ENCODE data around the gene PLA2G4C.

Gene PLA2G4C

GRCh38 chr19:48117515-48118130 lies 7.0 kb upstream of the PLA2G4C start:
- H3K4me3 ChIP-seq (ENCODE audit: low read depth, low read length, poor library complexity, severe bottlenecking), result no peak overlapping the region
- no peaks in the 10 kb centered on the region for H3F3A ChIP-seq (ENCODE audit: insufficient read depth, low read length)
- no peak overlapping the region for H3K27ac ChIP-seq (ENCODE audit: low read depth, low read length, poor library complexity, severe bottlenecking)
- H4K20me1 ChIP-seq (ENCODE audit: insufficient read depth, low read length), result no peaks in the 10 kb centered on the region
- H3K79me2 ChIP-seq (ENCODE audit: insufficient read depth, low read length), result no peaks in the 10 kb centered on the region
- no peaks in the 10 kb centered on the region for H3K27me3 ChIP-seq (ENCODE audit: insufficient read depth, low read length)
- H3K4me1 ChIP-seq (ENCODE audit: insufficient read depth, low read length, severe bottlenecking), result no peaks in the 10 kb centered on the region
- H3K9me3 ChIP-seq (ENCODE audit: low read length), result no peaks in the 10 kb centered on the region
- no peak for TF ChIP-seq EZH2 (IDR thresholded peaks at IDR 0.05; ENCODE audit: borderline replicate concordance, low read length)
- TF ChIP-seq CTCF (IDR thresholded peaks at IDR 0.05; ENCODE audit: low read length), result no peak
- no peak overlapping the region for H3K9ac ChIP-seq (ENCODE audit: low read length)
- H3K9me2 ChIP-seq (ENCODE audit: low read depth, low read length), result no peaks in the 10 kb centered on the region
- peaks cover 64% of the 10 kb centered on the region for H3K36me3 ChIP-seq (ENCODE audit: insufficient read depth, low read length)
- H3K4me2 ChIP-seq (ENCODE audit: low read length), result no peak overlapping the region
- no peak overlapping the region for H2AFZ ChIP-seq (ENCODE audit: low read length)

GRCh38 chr19:48113190-48113917 lies 2.7 kb upstream of the PLA2G4C start:
- no peaks in the 10 kb centered on the region for H3K9me3 ChIP-seq (ENCODE audit: low read length)
- H3K4me2 ChIP-seq (ENCODE audit: low read length), result no peak overlapping the region
- no peaks in the 10 kb centered on the region for H3K9me2 ChIP-seq (ENCODE audit: low read depth, low read length)
- TF ChIP-seq EZH2 (IDR thresholded peaks at IDR 0.05; ENCODE audit: borderline replicate concordance, low read length), result no peak
- TF ChIP-seq CTCF (IDR thresholded peaks at IDR 0.05; ENCODE audit: low read length), result no peak
- no peaks in the 10 kb centered on the region for H3K79me2 ChIP-seq (ENCODE audit: insufficient read depth, low read length)
- no peaks in the 10 kb centered on the region for H4K20me1 ChIP-seq (ENCODE audit: insufficient read depth, low read length)
- peaks cover 12% of the 10 kb centered on the region for H3K4me1 ChIP-seq (ENCODE audit: insufficient read depth, low read length, severe bottlenecking)
- no peak overlapping the region for H3K27ac ChIP-seq (ENCODE audit: low read depth, low read length, poor library complexity, severe bottlenecking)
- H3F3A ChIP-seq (ENCODE audit: insufficient read depth, low read length), result no peaks in the 10 kb centered on the region
- no peaks in the 10 kb centered on the region for H3K27me3 ChIP-seq (ENCODE audit: insufficient read depth, low read length)
- no peak overlapping the region for H2AFZ ChIP-seq (ENCODE audit: low read length)
- no peak overlapping the region for H3K9ac ChIP-seq (ENCODE audit: low read length)
- H3K36me3 ChIP-seq (ENCODE audit: insufficient read depth, low read length), result peaks cover 30% of the 10 kb centered on the region
- H3K4me3 ChIP-seq (ENCODE audit: low read depth, low read length, poor library complexity, severe bottlenecking), result no peak overlapping the region

- Histone ChIP-seq H3K27ac (ENCODE audit: low read depth, low read length, poor library complexity, severe bottlenecking) (no peak overlapping the region), H2AFZ (ENCODE audit: low read length) (no peak overlapping the region), H3K4me2 (ENCODE audit: low read length) (peak overlapping the region; percentile 97), H3K9ac (ENCODE audit: low read length) (peak overlapping the region; percentile 82; the same call in 1 of the 2 replicates), H3K79me2 (ENCODE audit: insufficient read depth, low read length) (no peaks in the 10 kb centered on the region), H3K27me3 (ENCODE audit: insufficient read depth, low read length) (no peaks in the 10 kb centered on the region), H3K4me3 (ENCODE audit: low read depth, low read length, poor library complexity, severe bottlenecking) (peak overlapping the region; percentile 74), H4K20me1 (ENCODE audit: insufficient read depth, low read length) (no peaks in the 10 kb centered on the region), H3K4me1 (ENCODE audit: insufficient read depth, low read length, severe bottlenecking) (peaks cover 17% of the 10 kb centered on the region), H3F3A (ENCODE audit: insufficient read depth, low read length) (no peaks in the 10 kb centered on the region), H3K9me3 (ENCODE audit: low read length) (no peaks in the 10 kb centered on the region), H3K36me3 (ENCODE audit: insufficient read depth, low read length) (peaks cover 14% of the 10 kb centered on the region), H3K9me2 (ENCODE audit: low read depth, low read length) (no peaks in the 10 kb centered on the region)
- TF ChIP-seq EZH2 (IDR thresholded peaks at IDR 0.05; ENCODE audit: borderline replicate concordance, low read length) (no peak), CTCF (IDR thresholded peaks at IDR 0.05; ENCODE audit: low read length) (no peak)
These were observed 663 bp upstream of the PLA2G4C start for GRCh38 chr19:48111280-48111679.

All from OCI-LY1 (cell line).